C4-2B (cell line): ENCODE data around the gene TNRC18.

Experiments used
- H3K27ac ChIP-seq: fragments of 450-650 bp; 2 replicates; pipeline ENCODE4 v1.5.1; 2017
- CTCF ChIP-seq: fragments of 450-650 bp; conservative IDR thresholded peaks from 2 replicates; pipeline ENCODE4 v1.5.1; 2017; ENCODE audit warnings: mild to moderate bottlenecking
- ZFX ChIP-seq: fragments of 450-650 bp; IDR thresholded peaks from 2 replicates; pipeline ENCODE4 v1.6.1; 2017

The TNRC18 gene

GRCh38 chr7:5431560-5432015 lies 8.0 kb upstream of the TNRC18 start:
- H3K27ac ChIP-seq, result no peak overlapping the region
- TF ChIP-seq ZFX (no peak), CTCF (no peak)

GRCh38 chr7:5430612-5430947 lies 6.9 kb upstream of the TNRC18 start:
- H3K27ac ChIP-seq, result peak overlapping the region; percentile 100

GRCh38 chr7:5429857-5430611 lies 6.4 kb upstream of the TNRC18 start:
- peak overlapping the region; percentile 100 for H3K27ac ChIP-seq
- TF ChIP-seq ZFX (no peak), CTCF (no peak)

More at GRCh38 chr7:5430612-5430947, 6.9 kb upstream of the TNRC18 start:
- TF ChIP-seq CTCF (no peak), ZFX (no peak)

- TF ChIP-seq CTCF (no peak), ZFX (peak; percentile 67; the same call in 1 of the 2 replicates)
- H3K27ac ChIP-seq, result peak overlapping the region; percentile 100
Observed at GRCh38 chr7:5429253-5429856, 5.7 kb upstream of the TNRC18 start.

GRCh38 chr7:5428478-5429252 lies 5.0 kb upstream of the TNRC18 start:
- TF ChIP-seq ZFX (no peak), CTCF (no peak)
- H3K27ac ChIP-seq, result peak overlapping the region; percentile 100

GRCh38 chr7:5426226-5426475 lies 2.5 kb upstream of the TNRC18 start:
- H3K27ac ChIP-seq, result peak overlapping the region; percentile 100
- no peak for TF ChIP-seq ZFX
- TF ChIP-seq CTCF, result no peak
